ENCODE data around the gene CCDC172. TPM values are rescaled to one million over a fixed set of nuclear protein-coding genes. Genes with fewer than 3 reads are reported as not detected.

CCDC172 gene
- total and polyA plus RNA-seq, 2 of the 8 experiments (the other 6 are each of a cell fraction or from before 2014, with no cell fraction given): 1.1 to 3.6 TPM

DNA sequence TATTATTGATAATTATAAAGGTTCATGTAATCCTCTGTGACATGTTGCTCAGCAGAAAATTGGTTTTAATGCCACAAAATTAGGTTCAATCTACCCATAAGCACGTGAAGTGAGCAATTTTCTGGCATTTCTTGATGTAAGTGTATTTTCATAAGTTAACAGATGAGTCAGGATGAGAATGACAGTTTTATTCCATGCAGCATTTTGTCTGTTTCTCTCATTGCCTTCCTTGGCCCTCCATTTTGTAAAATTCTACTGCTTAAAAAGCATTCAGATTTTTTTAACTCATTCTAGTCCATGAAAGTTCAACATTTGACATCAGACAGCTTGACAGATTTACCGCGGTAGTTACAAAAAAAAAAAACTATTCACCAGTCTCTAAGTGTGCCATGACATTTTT, 47.3 kb upstream of the CCDC172 start:
- POLR2A ChIA-PET (ENCODE audit: partially characterized antibody): no interaction called here

More for the DNA sequence above, 47.3 kb upstream of the CCDC172 start:
- whole genome bisulfite sequencing, 2 experiments (ENCODE audit: extremely low coverage in 1 of 2, insufficient coverage in 1 of 2, insufficient read length in 1 of 2, insufficient replicate concordance in 2 of 2, low coverage in 1 of 2, low lambda C conversion rate in 2 of 2, missing lambda C conversion rate in 1 of 2): 80% methylated on average over 3 of the region's 3 CpGs; no CpG with 5 or more reads in 1 of the 2 experiments
- CTCF ChIA-PET (ENCODE audit: partially characterized antibody): interaction anchor here (0.8 to 2.9 kb wide), 4 partner anchors 11 to 195 kb away, joined by 3 to 10 read pairs (median 3); no protein-coding TSS in a partner anchor
- no peak overlapping the region for H2BK12ac ChIP-seq (ENCODE audit: low read depth, low read length)
- no peak overlapping the region for H4K8ac ChIP-seq (ENCODE audit: extremely low read depth, insufficient read depth, low read length)
- no peak overlapping the region for H2AFZ ChIP-seq (ENCODE audit: low read length)
- H3K4me1 ChIP-seq (replicated peaks in 1 of 4; ENCODE audit: control insufficient read depth in 3 of 4, insufficient read depth in 4 of 4, low read length in 3 of 4): peaks cover 0 to 7% (median 2%) of the 10 kb centered on the region in 4 experiments; a peak in 5 of 7 replicates
- peaks cover 20% of the 10 kb centered on the region for H3K23me2 ChIP-seq (ENCODE audit: low read depth, low read length)
- no peak overlapping the region for H3K56ac ChIP-seq (replicated peaks; ENCODE audit: insufficient read length, low read depth, low read length)
- H3K4me2 ChIP-seq (ENCODE audit: insufficient read depth in 1 of 2, low read depth in 2 of 2, low read length in 2 of 2): no peak overlapping the region
- no peak overlapping the region for H3K14ac ChIP-seq (ENCODE audit: insufficient read length)
- FAIRE-seq: no peak
- H3K79me2 ChIP-seq (ENCODE audit: control insufficient read depth in 1 of 2, insufficient read depth in 2 of 2, low read length in 2 of 2): no peaks in the 10 kb centered on the region
- H3K4me3 ChIP-seq (ENCODE audit: extremely low read depth in 1 of 4, insufficient read depth in 2 of 4, low read depth in 3 of 4, low read length in 4 of 4): no peak overlapping the region
- peaks cover 21 to 43% (median 40%) of the 10 kb centered on the region in 4 experiments for H3K27me3 ChIP-seq (replicated peaks in 1 of 4; ENCODE audit: control insufficient read depth in 3 of 4, extremely low read depth in 1 of 4, insufficient read depth in 3 of 4, low read length in 3 of 4)
- peaks cover 0 to 1% of the 10 kb centered on the region in 2 experiments for H4K20me1 ChIP-seq (replicated peaks in 1 of 2; ENCODE audit: control insufficient read depth in 1 of 2, insufficient read depth in 2 of 2, low read length in 2 of 2)
- no peak overlapping the region for H2BK120ac ChIP-seq (replicated peaks; ENCODE audit: low read depth, low read length)
- no peaks in the 10 kb centered on the region for H3K9me3 ChIP-seq (ENCODE audit: insufficient read depth in 2 of 2, low read depth in 1 of 2, low read length in 1 of 2)
- H3K18ac ChIP-seq (ENCODE audit: extremely low read depth, low read length): no peak overlapping the region
- H4K91ac ChIP-seq (replicated peaks; ENCODE audit: insufficient read length, low read length): no peak overlapping the region
- no peak overlapping the region for H3K4ac ChIP-seq (replicated peaks; ENCODE audit: insufficient read length, low read depth, low read length)
- H2AK5ac ChIP-seq (ENCODE audit: low read depth, low read length): no peak overlapping the region
- no peak overlapping the region for H3K9ac ChIP-seq (replicated peaks in 1 of 4; ENCODE audit: extremely low read depth in 1 of 4, low read depth in 3 of 4, low read length in 3 of 4)
- no peaks in the 10 kb centered on the region for H3K36me3 ChIP-seq (ENCODE audit: control insufficient read depth in 2 of 4, insufficient read depth in 4 of 4, low read length in 3 of 4)
- peaks cover 2% of the 10 kb centered on the region; the same call in 1 of the 2 replicates for H3K79me1 ChIP-seq (ENCODE audit: low read depth, low read length)
- TF ChIP-seq BACH1 (IDR thresholded peaks at IDR 0.05; ENCODE audit: low read length) (no peak), KDM1A (IDR thresholded peaks at IDR 0.05; ENCODE audit: borderline replicate concordance, low read length) (no peak), KDM4A (IDR thresholded peaks at IDR 0.05; ENCODE audit: low read depth, low read length, severe bottlenecking) (no peak), FOSL1 (IDR thresholded peaks at IDR 0.05; ENCODE audit: insufficient read depth, low read depth, low read length) (no peak), KDM5A (IDR thresholded peaks at IDR 0.05; ENCODE audit: low read length) (no peak), SIN3A (conservative IDR thresholded peaks at IDR 0.05 in 1 of 2, IDR thresholded peaks at IDR 0.05 in 1 of 2; ENCODE audit: low read depth in 1 of 2, low read length in 2 of 2) (no peak)
- TF ChIP-seq, protein P1, sequence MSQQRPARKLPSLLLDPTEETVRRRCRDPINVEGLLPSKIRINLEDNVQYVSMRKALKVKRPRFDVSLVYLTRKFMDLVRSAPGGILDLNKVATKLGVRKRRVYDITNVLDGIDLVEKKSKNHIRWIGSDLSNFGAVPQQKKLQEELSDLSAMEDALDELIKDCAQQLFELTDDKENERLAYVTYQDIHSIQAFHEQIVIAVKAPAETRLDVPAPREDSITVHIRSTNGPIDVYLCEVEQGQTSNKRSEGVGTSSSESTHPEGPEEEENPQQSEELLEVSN (IDR thresholded peaks at IDR 0.05): no peak
- no peak overlapping the region for H3K27ac ChIP-seq (ENCODE audit: low read depth, low read length)
- no peak overlapping the region for H2BK5ac ChIP-seq (ENCODE audit: low read depth, low read length)
- no peak overlapping the region for H3K23ac ChIP-seq (ENCODE audit: insufficient read length)
- DNase-seq (ENCODE audit: low read depth in 1 of 2, low spot score in 2 of 2): no peak
- H2BK15ac ChIP-seq (ENCODE audit: low read length): no peak overlapping the region
- no peak overlapping the region for H4K5ac ChIP-seq (ENCODE audit: insufficient read length, low read depth, low read length)
- no peak overlapping the region for H2BK20ac ChIP-seq (ENCODE audit: low read length)
